NOMO-1 (cell line): ENCODE results near the gene PRPS1.
"Not testable (repeated sequence)": the region's sequence is repeated elsewhere in the genome, so short reads cannot be mapped to it uniquely, and the experiment has no call there.

Experiments used
- DNase-seq, 2 experiments: peaks; one replicate each; lab custom pipeline; 2025; ENCODE audit not compliant: unreplicated experiment in 2 of 2; lab: John Stamatoyannopoulos, UW

The PRPS1 gene

GRCh38 chrX:107673933-107674479 lies 45.7 kb downstream of the PRPS1 start:
- peak; percentile 80 to 81 for DNase-seq

GRCh38 chrX:107674480-107675364 lies 46.4 kb downstream of the PRPS1 start:
- DNase-seq, result peak; percentile 55 to 56

- DNase-seq, result no peak
These were observed 47.0 kb downstream of the PRPS1 start for GRCh38 chrX:107675365-107675654.

GRCh38 chrX:107675823-107676555 lies 47.7 kb downstream of the PRPS1 start:
- DNase-seq, result peak; percentile 50 to 59

- DNase-seq, result peak; percentile 45 to 67
These were observed 48.5 kb downstream of the PRPS1 start for GRCh38 chrX:107676559-107677378.

- DNase-seq, result no peak
These were observed 49.2 kb downstream of the PRPS1 start for GRCh38 chrX:107677501-107677901.

GRCh38 chrX:107677909-107678308 lies 49.6 kb downstream of the PRPS1 start:
- DNase-seq, result no peak

- peak; percentile 6 to 10 for DNase-seq
These were observed 50.8 kb downstream of the PRPS1 start for GRCh38 chrX:107678957-107679740.

- DNase-seq, result no peak
These were observed 53.9 kb downstream of the PRPS1 start for GRCh38 chrX:107682256-107682655.

GRCh38 chrX:107683124-107683895 lies 55.0 kb downstream of the PRPS1 start:
- no peak for DNase-seq

- DNase-seq, result no peak
These were observed 55.6 kb downstream of the PRPS1 start for GRCh38 chrX:107683931-107684330.

GRCh38 chrX:107684956-107685385 lies 56.7 kb downstream of the PRPS1 start:
- peak; percentile 69 to 86 for DNase-seq

- not testable (repeated sequence) for DNase-seq
These were observed 57.3 kb downstream of the PRPS1 start for GRCh38 chrX:107685586-107685985.

- DNase-seq, result no peak
These were observed 57.7 kb downstream of the PRPS1 start for GRCh38 chrX:107686026-107686425.

GRCh38 chrX:107686792-107687191 lies 58.5 kb downstream of the PRPS1 start:
- DNase-seq, result no peak

GRCh38 chrX:107687445-107687844 lies 59.1 kb downstream of the PRPS1 start:
- DNase-seq, result no peak

GRCh38 chrX:107691024-107691448 lies 62.7 kb downstream of the PRPS1 start:
- no peak for DNase-seq

- DNase-seq, result no peak
These were observed 71.3 kb downstream of the PRPS1 start for GRCh38 chrX:107699616-107700015.

GRCh38 chrX:107700317-107700774 lies 72.0 kb downstream of the PRPS1 start:
- no peak for DNase-seq
